ENCODE measurements around the gene MACROD1. TPM values are rescaled to one million over a fixed set of nuclear protein-coding genes. Genes with fewer than 3 reads are reported as not detected.

MACROD1 gene
- polyA plus RNA-seq, 2 donors = 25.6 to 75.6 TPM

DNA sequence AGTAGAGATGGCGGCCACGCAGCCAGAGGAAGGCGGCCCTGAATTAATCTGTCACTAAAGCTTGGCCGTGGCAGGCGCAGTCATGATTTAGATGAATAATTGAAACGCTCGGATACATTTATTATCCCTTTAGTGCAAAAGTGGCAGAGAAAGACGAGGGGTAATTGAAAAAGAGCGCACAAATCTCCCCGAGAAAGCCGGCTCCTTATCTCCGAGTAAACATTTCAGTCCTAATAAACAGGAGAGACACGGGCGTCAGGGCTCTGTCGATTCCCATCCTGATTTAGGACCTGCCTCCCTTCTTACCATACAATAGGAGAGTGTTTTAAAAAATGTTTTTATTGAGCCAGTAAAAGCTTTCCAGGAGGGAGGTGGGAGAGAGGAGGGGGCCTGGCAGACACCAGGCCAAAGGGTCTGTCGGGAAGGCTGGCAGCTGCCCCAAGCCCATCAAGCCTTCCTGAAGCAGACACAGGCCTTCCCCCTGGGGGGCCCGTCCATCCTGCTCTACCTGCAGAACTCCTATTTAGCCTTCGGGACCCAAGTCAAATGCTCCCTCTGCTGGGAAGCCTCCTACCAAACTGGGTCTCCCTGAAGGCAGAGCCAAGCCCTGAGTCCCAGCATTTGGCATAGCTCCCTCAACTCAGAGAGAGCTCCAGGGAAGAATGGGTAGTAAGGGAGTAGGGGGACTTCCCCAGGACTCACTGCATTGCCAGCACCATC, 156.8 kb downstream of the MACROD1 start:
- H3K36me3 ChIP-seq (ENCODE audit: control insufficient read depth in 2 of 2, insufficient read depth in 2 of 2, low read length in 1 of 2) = no peaks in the 10 kb centered on the region
- no peak overlapping the region for H3K27ac ChIP-seq (ENCODE audit: low read depth in 2 of 2, low read length in 1 of 2)
- H3K4me1 ChIP-seq (ENCODE audit: control insufficient read depth in 2 of 2, insufficient read depth in 2 of 2, low read length in 1 of 2) = peaks cover 3 to 10% of the 10 kb centered on the region in 2 donors
- no peak overlapping the region for H3K4me3 ChIP-seq (ENCODE audit: low read depth in 1 of 2, low read length in 2 of 2)
- no peaks in the 10 kb centered on the region for H3K27me3 ChIP-seq (ENCODE audit: control insufficient read depth in 1 of 2, insufficient read depth in 2 of 2, low read length in 2 of 2)
- peaks cover 3 to 9% of the 10 kb centered on the region in 2 donors for H3K9me3 ChIP-seq (ENCODE audit: control insufficient read depth in 2 of 2, insufficient read depth in 1 of 2, low read depth in 1 of 2, low read length in 1 of 2)
- WGBS, 2 donors = 89 to 91% methylated on average over 18 of the region's 18 CpGs

DNA sequence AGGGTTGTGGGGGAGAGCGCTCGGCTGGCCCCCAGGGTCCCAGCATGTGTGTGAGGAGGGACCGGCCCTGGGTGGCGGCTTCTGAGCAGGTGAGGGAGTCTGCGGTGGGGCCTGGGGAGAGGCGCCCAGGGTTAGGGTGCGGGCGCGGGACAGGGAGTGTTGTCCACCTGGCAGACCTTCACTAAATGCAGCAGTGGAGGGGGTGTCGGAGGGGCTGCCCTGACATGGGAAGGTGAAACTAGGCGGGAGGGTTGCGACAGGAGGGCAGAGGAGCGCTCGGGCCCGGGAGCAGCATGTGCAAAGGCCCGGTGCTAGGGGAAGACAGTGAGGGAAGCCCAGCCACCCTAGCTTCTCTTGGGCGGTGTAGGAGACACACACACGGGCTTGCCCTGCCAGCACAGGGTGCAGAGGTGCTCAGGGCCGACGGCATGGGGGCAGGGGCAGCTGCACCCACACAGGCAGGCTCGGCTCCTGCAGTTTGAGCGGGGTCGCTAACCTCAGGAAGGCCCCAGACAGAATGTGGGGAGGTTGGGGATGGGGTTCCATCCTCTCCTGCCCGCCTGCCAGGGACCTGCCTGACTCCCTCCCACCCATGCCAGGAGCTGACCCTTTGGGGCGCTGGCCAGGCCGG, 157.5 kb downstream of the MACROD1 start:
- peaks cover 3 to 10% of the 10 kb centered on the region in 2 donors for H3K4me1 ChIP-seq (ENCODE audit: control insufficient read depth in 2 of 2, insufficient read depth in 2 of 2, low read length in 1 of 2)
- peak overlapping the region in 1 of 2 donors; percentile 5 for H3K27ac ChIP-seq (ENCODE audit: low read depth in 2 of 2, low read length in 1 of 2)
- no peaks in the 10 kb centered on the region for H3K27me3 ChIP-seq (ENCODE audit: control insufficient read depth in 1 of 2, insufficient read depth in 2 of 2, low read length in 2 of 2)
- H3K9me3 ChIP-seq (ENCODE audit: control insufficient read depth in 2 of 2, insufficient read depth in 1 of 2, low read depth in 1 of 2, low read length in 1 of 2) = peaks cover 3 to 9% of the 10 kb centered on the region in 2 donors
- H3K4me3 ChIP-seq (ENCODE audit: low read depth in 1 of 2, low read length in 2 of 2) = no peak overlapping the region
- H3K36me3 ChIP-seq (ENCODE audit: control insufficient read depth in 2 of 2, insufficient read depth in 2 of 2, low read length in 1 of 2) = no peaks in the 10 kb centered on the region
- 92% methylated on average over 21 to 26 of the region's 26 CpGs for WGBS, 2 donors

DNA sequence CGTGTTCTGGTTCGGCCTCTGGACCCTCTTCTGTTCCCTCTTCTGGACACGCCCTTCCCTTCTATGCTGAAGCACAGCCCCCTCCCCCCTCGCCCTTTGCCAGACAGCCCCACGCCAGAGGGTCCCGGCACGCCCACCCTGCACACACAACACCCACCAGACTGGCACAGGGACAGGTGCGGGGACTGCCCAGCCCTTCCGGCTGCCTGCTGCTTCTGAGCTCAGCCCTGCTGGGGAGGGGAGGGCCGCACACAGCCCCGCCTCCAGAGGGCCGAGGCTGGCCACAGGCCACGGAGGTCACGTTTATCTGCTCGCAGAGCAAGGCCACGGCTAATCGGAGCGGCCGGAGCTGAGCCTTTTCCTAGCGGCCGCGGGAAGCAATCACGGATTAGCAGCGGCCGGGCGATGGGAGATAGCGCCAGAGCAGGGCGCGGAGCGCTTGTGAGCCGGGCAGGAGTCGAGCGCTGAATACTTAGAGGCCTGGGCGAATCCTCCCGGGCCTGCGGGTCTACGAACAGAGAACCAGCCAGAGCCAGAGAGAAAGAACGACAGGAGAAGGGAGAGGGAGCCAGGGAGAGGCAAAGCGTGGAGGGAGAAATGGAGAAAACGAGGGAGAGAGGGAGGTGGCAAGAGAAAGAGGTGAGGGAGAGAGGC, 158.2 kb downstream of the MACROD1 start:
- Histone ChIP-seq H3K9me3 (ENCODE audit: control insufficient read depth in 2 of 2, insufficient read depth in 1 of 2, low read depth in 1 of 2, low read length in 1 of 2) (peaks cover 3 to 9% of the 10 kb centered on the region in 2 donors), H3K4me1 (ENCODE audit: control insufficient read depth in 2 of 2, insufficient read depth in 2 of 2, low read length in 1 of 2) (peaks cover 3 to 10% of the 10 kb centered on the region in 2 donors), H3K27me3 (ENCODE audit: control insufficient read depth in 1 of 2, insufficient read depth in 2 of 2, low read length in 2 of 2) (no peaks in the 10 kb centered on the region), H3K27ac (ENCODE audit: low read depth in 2 of 2, low read length in 1 of 2) (peak overlapping the region in 1 of 2 donors; percentile 5), H3K4me3 (ENCODE audit: low read depth in 1 of 2, low read length in 2 of 2) (peak overlapping the region; percentile 28 to 36), H3K36me3 (ENCODE audit: control insufficient read depth in 2 of 2, insufficient read depth in 2 of 2, low read length in 1 of 2) (no peaks in the 10 kb centered on the region)
- WGBS, 2 donors = 5 to 6% methylated on average over 37 to 40 of the region's 40 CpGs

DNA sequence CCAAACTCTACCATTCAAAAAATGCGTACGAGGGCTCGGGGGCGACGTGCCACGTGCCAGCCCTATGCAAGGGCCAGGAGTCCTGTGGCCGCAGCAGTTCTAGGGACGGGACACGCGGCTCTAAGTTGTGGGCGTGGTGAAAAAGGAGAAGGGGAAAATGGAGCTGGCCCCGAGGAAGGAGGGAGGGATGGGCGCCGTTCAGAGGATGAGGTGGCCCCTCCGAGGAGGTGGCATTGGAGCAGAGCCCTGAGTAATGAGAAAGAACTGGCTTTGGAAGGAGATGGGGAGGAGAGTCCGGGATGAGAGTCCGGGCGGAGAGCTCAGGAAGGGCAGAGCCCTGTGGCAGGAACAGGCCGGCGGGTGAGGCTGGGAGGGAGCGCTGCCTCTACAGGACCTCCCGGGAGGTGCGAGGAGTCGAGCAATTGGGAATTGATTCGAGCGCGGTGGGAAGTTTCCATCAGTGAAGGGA, 158.7 kb downstream of the MACROD1 start:
- no peaks in the 10 kb centered on the region for H3K27me3 ChIP-seq (ENCODE audit: control insufficient read depth in 1 of 2, insufficient read depth in 2 of 2, low read length in 2 of 2)
- H3K36me3 ChIP-seq (ENCODE audit: control insufficient read depth in 2 of 2, insufficient read depth in 2 of 2, low read length in 1 of 2) = no peaks in the 10 kb centered on the region
- peaks cover 3 to 10% of the 10 kb centered on the region in 2 donors for H3K4me1 ChIP-seq (ENCODE audit: control insufficient read depth in 2 of 2, insufficient read depth in 2 of 2, low read length in 1 of 2)
- WGBS, 2 donors = 3 to 7% methylated on average over 18 to 27 of the region's 27 CpGs
- peak overlapping the region; percentile 28 to 36 for H3K4me3 ChIP-seq (ENCODE audit: low read depth in 1 of 2, low read length in 2 of 2)
- H3K27ac ChIP-seq (ENCODE audit: low read depth in 2 of 2, low read length in 1 of 2) = no peak overlapping the region
- peaks cover 3 to 9% of the 10 kb centered on the region in 2 donors for H3K9me3 ChIP-seq (ENCODE audit: control insufficient read depth in 2 of 2, insufficient read depth in 1 of 2, low read depth in 1 of 2, low read length in 1 of 2)

DNA sequence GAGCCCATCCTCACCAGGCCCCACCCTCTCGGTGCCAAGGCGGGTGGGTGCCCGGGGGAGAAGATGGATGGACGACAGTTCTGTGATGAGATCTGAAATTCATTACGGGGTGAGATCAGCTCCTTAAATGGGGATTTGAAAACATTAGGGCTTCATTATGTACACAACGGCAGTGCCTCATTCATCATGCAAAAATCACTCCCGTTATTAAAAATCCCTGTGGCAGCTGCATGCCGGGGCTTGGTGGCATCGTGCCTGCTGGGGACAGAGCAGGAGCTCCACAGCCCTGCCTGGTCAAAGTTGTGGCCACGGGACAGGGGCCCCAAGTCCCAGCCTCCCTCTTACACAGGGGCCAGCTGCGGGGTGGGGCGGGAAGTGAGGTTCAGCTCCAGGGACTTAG, 159.5 kb downstream of the MACROD1 start:
- H3K9me3 ChIP-seq (ENCODE audit: control insufficient read depth in 2 of 2, insufficient read depth in 1 of 2, low read depth in 1 of 2, low read length in 1 of 2) = peaks cover 3 to 9% of the 10 kb centered on the region in 2 donors
- peaks cover 3 to 10% of the 10 kb centered on the region in 2 donors for H3K4me1 ChIP-seq (ENCODE audit: control insufficient read depth in 2 of 2, insufficient read depth in 2 of 2, low read length in 1 of 2)

DNA sequence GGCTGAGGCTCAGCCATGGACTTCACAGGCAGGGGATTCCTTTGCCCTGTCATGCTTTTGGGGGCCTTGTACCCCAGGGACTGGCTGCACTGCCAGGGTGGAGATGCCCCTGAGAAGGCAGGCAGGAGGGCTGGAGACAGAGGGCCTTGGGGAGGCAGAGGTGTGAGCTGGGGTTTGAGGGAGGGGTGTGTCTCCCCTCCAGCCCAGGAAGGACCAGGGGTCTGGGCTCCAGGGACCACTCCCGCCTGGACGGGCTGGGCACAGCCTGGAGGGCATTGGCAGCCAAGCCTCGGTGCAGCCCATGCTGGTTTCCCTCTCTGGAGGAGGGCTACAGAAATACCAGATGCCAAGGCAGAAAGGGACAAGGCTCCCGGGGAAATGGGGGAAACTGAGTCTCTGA, 160.2 kb downstream of the MACROD1 start:
- H3K27me3 ChIP-seq (ENCODE audit: control insufficient read depth in 1 of 2, insufficient read depth in 2 of 2, low read length in 2 of 2) = no peaks in the 10 kb centered on the region
- H3K4me3 ChIP-seq (ENCODE audit: low read depth in 1 of 2, low read length in 2 of 2) = no peak overlapping the region
- H3K4me1 ChIP-seq (ENCODE audit: control insufficient read depth in 2 of 2, insufficient read depth in 2 of 2, low read length in 1 of 2) = peaks cover 3 to 13% of the 10 kb centered on the region in 2 donors
- peaks cover 3% of the 10 kb centered on the region in 2 donors for H3K9me3 ChIP-seq (ENCODE audit: control insufficient read depth in 2 of 2, insufficient read depth in 1 of 2, low read depth in 1 of 2, low read length in 1 of 2)
- H3K36me3 ChIP-seq (ENCODE audit: control insufficient read depth in 2 of 2, insufficient read depth in 2 of 2, low read length in 1 of 2) = no peaks in the 10 kb centered on the region
- WGBS, 2 donors = 71 to 73% methylated on average over 4 of the region's 4 CpGs
- H3K27ac ChIP-seq (ENCODE audit: low read depth in 2 of 2, low read length in 1 of 2) = no peak overlapping the region

More for the DNA sequence above, 159.5 kb downstream of the MACROD1 start:
- Histone ChIP-seq H3K4me3 (ENCODE audit: low read depth in 1 of 2, low read length in 2 of 2) (no peak overlapping the region), H3K36me3 (ENCODE audit: control insufficient read depth in 2 of 2, insufficient read depth in 2 of 2, low read length in 1 of 2) (no peaks in the 10 kb centered on the region), H3K27me3 (ENCODE audit: control insufficient read depth in 1 of 2, insufficient read depth in 2 of 2, low read length in 2 of 2) (no peaks in the 10 kb centered on the region), H3K27ac (ENCODE audit: low read depth in 2 of 2, low read length in 1 of 2) (no peak overlapping the region)
- 47 to 49% methylated on average over 12 of the region's 12 CpGs for WGBS, 2 donors

DNA sequence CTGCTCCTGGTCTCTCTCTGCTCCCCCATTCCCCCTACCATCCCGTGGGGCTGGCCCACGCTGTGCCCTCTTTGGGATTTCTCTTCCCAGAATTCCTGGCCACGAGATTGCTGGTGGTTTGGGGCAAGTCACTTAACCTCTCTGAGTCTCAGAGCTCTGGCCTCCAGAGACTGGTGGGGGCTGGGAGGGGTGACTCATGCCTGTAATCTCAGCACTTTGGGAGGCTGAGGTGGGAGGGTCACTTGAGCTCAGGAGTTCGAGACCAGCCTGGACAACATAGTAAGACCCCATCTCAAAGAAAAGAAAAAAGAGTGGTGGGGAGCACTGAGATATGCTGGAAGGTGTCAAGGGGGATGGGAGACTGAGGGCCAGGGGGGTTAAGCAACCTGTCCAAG, 161.3 kb downstream of the MACROD1 start:
- Histone ChIP-seq H3K4me3 (ENCODE audit: low read depth in 1 of 2, low read length in 2 of 2) (no peak overlapping the region), H3K27me3 (ENCODE audit: control insufficient read depth in 1 of 2, insufficient read depth in 2 of 2, low read length in 2 of 2) (no peaks in the 10 kb centered on the region), H3K9me3 (ENCODE audit: control insufficient read depth in 2 of 2, insufficient read depth in 1 of 2, low read depth in 1 of 2, low read length in 1 of 2) (peaks cover 0 to under 1% of the 10 kb centered on the region in 2 donors), H3K36me3 (ENCODE audit: control insufficient read depth in 2 of 2, insufficient read depth in 2 of 2, low read length in 1 of 2) (no peaks in the 10 kb centered on the region), H3K4me1 (ENCODE audit: control insufficient read depth in 2 of 2, insufficient read depth in 2 of 2, low read length in 1 of 2) (peaks cover 7 to 21% of the 10 kb centered on the region in 2 donors), H3K27ac (ENCODE audit: low read depth in 2 of 2, low read length in 1 of 2) (no peak overlapping the region)
- WGBS, 2 donors = 63 to 70% methylated on average over 4 of the region's 4 CpGs

DNA sequence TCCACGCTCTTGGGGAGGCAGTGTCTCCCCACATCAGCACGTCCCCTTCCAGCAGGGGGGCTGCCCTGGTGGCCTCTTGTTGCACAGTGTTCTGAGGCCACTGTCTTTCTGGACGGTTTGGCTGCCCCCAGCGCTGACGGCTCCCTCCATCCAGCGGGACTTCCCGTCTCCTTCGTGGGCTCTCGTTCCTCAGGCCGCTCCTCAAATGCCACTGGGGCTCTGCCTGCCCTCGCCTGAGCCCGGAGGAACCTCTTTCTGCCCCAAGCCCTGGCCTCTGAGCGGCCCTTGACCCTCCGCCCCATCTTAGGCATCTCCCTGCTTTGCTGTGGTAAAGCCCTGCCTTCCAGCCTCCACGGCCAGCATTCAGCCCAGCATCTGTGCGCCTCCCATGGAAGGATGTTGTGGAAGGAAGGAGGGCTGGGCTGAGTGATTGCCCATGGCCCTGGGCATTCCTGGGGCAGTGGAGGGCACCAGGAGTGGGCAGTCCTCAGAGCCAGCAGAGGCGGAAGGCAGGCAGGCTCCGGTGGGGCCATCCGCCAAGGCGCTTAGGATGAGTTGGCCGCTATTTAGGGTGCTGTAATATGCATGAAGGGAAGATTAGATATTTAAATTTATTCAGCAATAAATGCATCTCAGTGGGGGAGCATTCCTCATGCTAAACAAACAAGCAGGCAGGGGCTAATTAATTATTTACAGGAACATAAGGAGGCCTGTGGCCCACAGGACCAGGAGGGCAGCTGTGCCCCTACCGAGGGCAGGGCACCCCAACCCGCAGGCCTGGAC, 161.9 kb downstream of the MACROD1 start:
- Histone ChIP-seq H3K27ac (ENCODE audit: low read depth in 2 of 2, low read length in 1 of 2) (no peak overlapping the region), H3K27me3 (ENCODE audit: control insufficient read depth in 1 of 2, insufficient read depth in 2 of 2, low read length in 2 of 2) (no peaks in the 10 kb centered on the region), H3K9me3 (ENCODE audit: control insufficient read depth in 2 of 2, insufficient read depth in 1 of 2, low read depth in 1 of 2, low read length in 1 of 2) (no peaks in the 10 kb centered on the region), H3K4me3 (ENCODE audit: low read depth in 1 of 2, low read length in 2 of 2) (no peak overlapping the region), H3K4me1 (ENCODE audit: control insufficient read depth in 2 of 2, insufficient read depth in 2 of 2, low read length in 1 of 2) (peaks cover 7 to 24% of the 10 kb centered on the region in 2 donors), H3K36me3 (ENCODE audit: control insufficient read depth in 2 of 2, insufficient read depth in 2 of 2, low read length in 1 of 2) (no peaks in the 10 kb centered on the region)
- WGBS, 2 donors = 73% methylated on average over 23 of the region's 23 CpGs
